Fibroblast of upper back skin (primary cell): ENCODE results near the gene MED12L.

Experiments used
- DNase-seq: peaks from one replicate; pipeline ENCODE4 v3.0.0-alpha.2; 2013

MED12L gene

DNA sequence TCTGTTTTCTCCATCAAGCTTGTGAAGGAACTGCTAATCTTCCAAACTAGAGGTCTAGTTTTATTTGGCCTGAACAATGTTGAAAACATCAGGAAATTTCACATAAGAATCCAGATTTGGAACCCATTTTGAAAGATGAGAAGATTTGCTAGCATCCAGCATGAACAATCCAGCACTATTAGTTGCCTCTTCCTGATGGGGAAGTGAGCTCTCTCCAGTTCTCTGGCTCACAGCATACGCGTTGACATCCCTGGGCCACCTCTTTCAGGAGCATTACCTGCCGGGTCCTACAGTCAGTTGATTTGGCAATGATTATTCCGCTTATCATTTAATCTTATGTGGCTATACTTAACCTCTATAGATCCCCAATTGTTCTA lies 220.3 kb downstream of the MED12L start:
- DNase-seq, result no peak

DNA sequence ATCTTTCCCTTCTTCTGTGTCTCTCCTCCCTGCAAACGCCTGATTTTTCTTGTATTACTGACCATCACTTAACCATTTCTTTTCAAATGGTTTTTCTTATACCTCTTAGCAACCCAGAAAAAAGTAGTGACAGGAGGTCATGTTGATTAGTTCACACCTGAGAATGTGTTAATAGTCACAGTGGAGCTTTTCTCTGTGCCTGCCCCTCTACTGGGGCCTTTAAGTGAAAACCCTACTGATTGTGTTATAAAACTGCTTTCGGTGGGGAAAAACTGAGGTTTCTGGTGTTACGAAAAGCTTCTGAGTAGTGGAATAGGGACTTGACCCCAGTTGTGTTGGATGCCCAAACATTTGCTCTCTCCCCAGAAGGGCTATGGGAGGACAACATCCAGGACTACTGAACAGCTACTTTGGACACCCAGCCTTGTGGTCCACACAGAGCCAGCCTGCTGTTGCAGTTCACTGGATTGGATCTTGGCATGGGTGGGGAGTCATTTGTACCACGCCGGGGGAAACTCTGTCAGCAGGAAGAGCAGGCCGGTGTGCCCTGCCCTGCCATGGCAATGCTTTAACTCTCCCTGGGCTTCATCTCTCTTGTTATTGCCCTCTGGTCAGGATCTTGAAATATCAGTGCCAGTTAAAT lies 220.8 kb downstream of the MED12L start:
- DNase-seq, result no peak

DNA sequence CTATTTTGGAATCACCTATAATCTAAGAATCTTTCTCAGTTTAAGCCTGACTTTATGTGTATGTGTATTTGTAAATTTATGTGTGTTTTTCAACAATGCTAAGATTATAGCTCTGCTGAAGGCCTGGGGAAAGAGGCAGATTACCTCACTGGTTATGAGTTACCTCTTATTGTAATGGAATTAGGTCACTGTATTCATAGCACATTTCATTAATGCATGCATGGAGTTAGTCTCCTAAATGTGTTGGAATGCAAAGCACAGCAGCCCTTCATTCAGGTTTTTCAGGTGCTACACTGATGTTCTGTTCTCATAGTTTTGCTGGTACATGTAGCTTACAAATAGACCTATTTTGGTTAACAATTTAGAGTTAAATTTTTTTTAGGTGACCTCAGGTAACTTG lies 221.7 kb downstream of the MED12L start:
- no peak for DNase-seq

DNA sequence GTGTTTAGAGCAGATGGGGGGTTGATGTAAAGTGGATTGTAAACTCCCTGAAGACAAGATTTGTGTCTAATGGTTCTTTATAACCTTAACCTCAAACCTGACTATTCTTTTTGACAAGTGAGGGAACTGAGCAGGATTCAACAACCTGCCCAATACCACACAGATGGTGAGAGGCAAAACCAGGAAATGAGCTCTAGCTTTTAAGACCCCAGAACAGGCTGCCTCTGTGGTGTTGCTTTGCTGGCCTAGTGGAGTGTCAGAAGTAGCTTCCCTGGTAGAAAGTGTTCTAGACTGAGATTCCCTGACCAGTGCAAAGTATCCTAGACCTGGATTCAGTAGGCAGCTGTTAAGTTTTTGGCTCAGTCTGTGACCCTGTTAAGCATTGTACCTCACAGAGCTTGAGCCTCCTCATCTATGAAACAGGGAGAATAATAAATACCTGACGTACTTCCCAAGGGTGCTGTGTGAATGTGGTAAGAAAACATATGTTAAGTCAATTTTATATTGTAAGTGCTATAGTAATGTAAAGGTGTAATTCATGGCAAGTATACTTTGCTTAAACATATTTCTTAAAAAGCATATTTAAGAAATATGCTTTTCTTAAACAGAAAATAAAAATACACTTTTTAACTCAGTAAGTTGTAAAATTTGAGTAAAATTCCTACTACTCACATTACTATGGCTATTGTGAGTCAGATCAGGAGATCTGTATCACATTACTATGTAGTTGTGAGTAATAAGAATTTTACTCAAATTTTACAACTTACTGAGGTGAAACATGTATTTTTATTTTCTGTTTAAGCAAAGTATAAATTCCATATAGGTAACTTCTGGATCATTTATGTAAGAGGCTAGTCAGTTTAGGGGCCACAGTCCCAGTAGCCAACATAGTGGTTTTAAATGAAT lies 222.4 kb downstream of the MED12L start:
- DNase-seq, result peak; percentile 23

DNA sequence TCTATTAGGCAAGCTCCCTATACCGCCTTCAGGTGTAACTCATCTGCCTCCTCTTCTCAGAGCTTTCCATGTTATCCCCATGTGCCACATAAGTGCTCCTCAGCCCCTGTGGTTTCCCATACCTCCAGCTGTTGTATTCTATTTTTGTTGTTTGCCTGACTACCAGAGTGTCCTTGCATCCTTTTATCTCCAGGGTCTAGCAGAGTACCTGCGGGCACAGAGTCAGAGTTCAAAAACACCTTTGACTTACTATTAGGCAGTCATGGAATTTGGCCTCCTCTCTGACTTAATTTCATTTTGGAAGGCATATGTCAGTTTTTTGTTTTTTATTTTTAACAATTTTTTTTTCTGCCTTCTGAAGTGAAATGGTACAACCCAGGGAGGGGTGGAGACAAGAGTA lies 224.1 kb downstream of the MED12L start:
- DNase-seq, result no peak

DNA sequence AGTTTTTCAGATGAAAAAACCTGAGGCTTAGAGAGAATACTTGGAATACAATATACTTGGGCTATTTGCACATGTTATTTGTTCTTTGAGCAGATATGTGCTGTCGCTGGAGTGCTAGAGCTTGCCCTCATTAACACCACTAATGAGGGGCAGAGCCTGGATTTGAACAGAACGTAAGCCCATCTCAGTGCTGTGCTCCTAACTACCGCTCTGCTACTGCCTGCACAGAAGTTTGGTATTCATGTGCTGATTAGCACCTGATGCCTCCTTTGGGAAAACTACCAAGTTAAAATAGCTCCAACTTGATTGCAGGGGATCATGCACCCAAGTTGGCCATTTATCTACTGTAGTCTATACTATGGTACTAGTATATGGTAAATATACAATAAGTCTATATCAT lies 227.5 kb downstream of the MED12L start:
- DNase-seq, result no peak

DNA sequence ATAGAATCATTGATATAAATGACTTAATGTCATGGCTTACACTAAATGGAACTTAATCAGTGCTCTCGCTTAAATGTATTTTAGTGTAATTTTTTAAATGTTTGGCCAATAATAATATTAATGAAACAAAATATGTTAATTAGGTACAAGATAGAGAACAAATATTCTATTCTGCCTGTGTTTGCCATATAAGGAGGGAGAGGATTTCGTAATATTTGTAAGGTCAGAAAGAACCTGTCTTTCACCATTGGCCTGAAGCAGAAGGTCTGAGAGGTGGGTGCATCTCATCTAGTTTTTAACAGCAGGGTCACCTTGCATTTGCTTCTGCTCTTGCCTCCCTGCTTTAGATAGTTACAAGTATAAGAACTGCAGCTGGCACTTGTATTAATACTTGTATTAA lies 228.7 kb downstream of the MED12L start:
- no peak for DNase-seq

DNA sequence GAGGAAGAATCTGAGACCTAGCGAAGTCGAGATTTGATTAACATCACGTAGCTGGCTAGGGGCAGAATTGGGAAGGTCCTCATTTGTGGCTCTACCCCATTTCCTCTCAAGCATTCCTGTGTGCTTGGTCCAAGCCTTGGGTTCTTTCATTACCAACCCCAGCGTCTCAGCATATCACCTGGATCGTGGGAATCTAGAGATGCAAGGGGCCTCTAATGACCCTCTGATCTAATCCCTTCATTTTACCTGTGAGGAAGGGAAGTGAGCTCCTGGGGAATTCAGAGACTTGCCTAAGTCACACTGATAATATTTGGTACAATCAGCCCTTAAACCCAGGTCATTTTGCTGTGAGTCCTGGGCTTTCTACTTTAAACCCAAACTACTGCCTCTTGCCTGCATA lies 229.1 kb downstream of the MED12L start:
- no peak for DNase-seq

DNA sequence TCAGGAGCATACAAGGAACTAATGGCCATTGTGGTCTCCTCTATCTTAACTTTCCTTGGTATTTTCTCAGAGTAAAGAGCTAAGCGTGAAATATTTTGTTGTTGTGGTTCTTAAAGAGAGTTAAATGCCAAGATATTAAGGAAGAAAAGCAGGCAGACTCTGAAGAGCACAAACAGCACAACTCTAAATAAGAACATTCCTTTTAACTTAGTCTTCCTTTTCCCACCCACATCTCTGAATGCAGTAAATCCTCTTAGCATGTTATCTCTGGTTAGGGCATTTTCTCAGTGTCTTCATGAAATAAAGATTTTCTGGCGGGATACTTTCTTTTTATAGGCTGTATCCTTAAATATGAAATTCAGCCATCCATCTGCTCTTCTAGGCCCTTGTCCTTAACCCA lies 229.7 kb downstream of the MED12L start:
- DNase-seq, result peak; percentile 41

DNA sequence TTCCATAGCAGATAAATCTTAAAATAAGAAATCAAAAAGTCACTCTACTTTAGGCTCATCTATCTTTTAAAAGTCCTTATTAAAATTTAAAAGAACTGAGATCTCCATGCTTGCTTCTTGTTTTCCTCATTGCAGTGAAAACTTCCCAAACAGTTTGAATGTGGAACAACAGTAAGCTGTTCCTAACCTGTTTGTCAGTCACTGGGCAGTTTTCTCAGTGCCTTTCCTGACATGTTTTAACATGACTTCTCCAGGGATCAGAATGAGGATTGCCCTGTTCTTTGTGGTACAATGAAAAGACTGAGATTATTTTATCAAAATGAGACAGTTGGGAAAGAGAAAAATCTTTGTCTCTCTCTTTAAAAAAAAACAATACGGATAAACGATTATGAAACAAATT lies 230.4 kb downstream of the MED12L start:
- no peak for DNase-seq

DNA sequence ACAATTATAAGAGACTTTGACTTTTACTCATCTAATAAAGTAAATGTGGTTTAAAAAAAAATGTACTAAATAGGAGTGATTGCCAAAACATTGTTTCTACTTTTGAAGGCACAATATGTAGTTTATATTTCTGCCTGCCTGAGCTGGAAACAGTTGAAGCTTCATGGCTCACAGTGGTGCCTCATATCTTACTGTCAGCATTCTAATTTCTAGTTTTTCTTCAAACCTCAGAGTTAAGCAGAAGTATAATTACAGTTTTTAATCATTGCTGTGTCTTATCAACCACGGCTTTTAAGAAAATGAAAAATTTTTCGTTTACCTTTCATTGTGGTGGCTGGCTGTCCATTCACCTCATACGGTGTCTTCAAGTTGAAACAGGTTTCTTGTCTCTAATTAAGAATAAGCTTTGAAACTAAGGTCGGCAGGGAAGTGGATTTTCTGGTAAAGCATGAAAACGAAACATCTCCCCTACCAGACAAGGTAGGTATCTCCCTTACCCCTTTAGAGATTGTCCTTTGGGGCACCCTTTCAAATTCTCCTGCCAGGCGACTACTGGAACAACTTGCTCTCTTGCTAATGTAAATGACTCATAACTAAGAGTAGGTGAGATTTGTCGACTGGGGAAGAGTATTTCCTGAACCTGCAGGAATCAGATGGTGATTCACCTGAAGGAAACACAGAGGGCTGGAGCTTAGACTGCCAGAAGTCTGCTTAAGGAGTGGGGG lies 231.0 kb downstream of the MED12L start, which contains the start of gene GPR87:
Gene GPR87, minus strand, starts transcription at position 554 of the 725 bp plus-strand sequence. CDS start 16,720 bp downstream, outside the sequence.
- DNase-seq, result peak; percentile 40

DNA sequence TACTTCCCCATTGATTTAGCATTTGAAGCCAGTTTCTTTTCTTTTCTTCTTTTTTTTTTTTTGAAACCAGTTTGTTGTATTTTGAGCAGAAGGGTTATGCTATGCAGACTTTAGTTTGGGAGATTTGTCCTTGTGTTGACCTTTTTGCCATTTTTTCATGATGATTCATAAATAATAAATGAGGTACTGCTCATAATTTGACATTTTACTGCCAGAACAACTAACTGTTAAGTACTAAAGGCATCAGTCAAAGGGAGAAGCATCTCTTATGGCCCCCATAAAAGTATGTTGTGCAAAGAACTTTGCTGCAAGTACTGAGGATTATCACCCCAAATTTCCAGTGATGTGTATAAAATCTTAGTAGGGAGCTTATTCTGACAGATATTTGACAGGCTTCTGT lies 232.8 kb downstream of the MED12L start:
- DNase-seq, result peak; percentile 71

DNA sequence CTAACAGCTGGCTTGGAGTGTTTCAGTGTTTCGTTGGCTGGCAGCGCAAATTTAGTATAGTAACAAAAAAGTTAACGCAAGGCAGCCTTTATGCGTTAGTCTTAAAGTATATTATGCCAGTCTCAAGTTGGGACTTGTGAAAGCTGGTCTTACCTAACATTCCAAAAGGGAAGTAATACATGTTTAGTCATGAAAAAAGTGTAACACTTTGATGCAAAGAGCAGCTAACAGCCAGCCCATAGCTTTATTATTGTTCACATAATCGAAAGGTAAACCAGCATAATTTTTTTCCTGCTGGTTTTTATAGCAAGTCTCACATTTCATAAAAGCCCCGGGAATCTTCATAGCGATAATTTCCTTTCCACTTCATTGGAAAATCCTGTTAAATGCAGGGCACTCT lies 233.5 kb downstream of the MED12L start:
- DNase-seq, result no peak

DNA sequence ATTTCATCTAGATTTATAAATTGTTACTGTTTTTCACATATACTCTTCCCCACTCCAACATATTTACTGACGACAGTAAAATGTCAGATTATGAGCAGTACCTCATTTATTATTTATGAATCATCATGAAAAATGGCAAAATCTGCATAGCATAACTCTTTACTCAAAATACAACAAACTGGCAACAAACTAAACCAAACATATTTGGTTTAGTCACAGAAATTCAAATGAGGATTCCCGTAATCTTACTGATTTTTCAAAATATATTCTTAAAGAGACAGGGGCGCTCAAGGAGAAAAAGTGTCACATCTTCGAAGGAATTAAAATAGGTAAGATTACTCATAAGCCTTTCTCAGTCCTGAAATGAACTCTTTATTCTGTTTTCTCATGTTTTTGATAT lies 234.2 kb downstream of the MED12L start:
- DNase-seq, result peak; percentile 53

DNA sequence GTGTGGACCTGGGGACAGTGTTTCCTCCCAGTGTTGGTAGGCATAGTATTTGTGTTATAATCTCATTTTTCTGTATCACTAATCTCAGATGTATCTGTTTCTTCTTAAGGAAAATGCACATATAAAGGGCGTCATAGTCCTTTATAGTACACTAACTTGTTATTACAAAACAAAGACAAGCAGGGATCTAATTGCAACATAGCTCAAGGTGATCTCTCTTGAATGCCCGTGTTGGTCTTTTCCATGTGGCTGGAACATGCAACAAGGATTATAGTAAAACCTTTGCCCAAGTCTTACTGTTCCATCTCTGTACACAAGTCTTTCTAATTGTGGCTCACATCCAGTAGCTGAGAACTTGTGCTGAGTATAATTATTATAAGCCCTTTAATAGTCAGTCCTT lies 234.7 kb downstream of the MED12L start:
- DNase-seq, result no peak

DNA sequence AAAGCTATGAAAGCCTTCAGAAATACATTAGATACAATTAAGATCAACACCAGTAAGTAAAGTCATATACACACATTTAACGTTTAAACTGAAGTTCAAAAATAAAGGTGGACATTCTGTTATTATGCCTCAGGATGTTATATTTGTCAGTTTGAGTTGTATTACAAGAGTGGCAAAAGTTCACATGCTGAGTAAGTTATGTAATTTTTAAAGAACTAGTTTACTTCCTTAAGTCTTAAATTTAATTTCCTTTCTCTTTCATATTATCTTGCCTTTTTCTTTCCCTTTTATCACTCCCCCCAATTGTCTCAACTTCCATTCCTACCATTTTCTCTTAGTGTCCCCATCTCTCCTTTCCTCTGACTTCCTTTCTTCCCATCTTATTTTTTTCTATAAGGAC lies 236.1 kb downstream of the MED12L start:
- no peak for DNase-seq

DNA sequence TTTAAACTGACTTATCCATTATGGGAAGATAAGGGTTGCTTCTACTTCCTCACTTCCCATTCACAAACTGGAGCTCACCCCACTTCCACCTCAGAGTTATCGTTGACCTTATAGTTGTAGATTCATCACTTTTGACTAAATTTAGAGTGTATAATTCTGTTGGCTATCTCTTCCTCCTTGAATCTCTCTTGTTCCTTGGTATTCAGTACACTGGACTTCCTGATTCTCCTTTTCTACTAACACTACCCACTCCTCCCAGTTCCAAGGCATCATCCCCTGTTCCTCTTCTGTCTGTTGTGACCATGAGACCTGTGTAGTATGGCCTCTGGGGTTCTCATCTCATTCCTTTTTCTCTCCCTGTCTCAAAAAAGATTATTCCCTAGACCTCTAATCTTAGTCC lies 237.0 kb downstream of the MED12L start:
- no peak for DNase-seq

DNA sequence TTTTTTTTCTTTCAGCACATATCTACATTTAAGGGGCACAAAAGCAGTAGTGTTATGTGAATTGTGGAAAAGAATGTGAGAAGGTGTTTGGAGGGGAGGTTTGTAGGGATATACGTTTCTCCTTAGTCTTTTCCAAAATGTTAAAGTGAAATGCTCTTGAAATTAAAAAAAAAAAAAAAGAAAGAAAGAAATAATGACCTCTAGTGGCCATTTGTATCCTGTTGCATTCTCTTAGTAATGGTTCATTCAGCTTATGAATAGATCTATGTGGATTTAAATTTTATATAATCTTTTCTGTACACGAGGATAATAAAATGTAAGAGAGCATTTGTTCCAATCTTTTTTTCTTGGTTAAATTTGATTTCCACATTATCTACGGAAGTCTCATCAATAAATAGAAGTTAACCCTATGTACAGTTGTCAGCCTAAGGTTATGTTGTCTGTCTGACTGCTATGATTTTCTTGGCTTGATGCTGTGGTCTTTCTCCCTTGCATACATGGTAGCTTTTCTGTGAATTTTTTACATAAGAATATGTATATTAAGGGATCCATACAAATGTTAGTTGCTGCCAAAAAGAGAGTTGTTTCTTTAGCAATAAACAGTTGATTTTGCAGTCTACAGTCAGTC lies 242.2 kb downstream of the MED12L start:
- peak; percentile 34 for DNase-seq

DNA sequence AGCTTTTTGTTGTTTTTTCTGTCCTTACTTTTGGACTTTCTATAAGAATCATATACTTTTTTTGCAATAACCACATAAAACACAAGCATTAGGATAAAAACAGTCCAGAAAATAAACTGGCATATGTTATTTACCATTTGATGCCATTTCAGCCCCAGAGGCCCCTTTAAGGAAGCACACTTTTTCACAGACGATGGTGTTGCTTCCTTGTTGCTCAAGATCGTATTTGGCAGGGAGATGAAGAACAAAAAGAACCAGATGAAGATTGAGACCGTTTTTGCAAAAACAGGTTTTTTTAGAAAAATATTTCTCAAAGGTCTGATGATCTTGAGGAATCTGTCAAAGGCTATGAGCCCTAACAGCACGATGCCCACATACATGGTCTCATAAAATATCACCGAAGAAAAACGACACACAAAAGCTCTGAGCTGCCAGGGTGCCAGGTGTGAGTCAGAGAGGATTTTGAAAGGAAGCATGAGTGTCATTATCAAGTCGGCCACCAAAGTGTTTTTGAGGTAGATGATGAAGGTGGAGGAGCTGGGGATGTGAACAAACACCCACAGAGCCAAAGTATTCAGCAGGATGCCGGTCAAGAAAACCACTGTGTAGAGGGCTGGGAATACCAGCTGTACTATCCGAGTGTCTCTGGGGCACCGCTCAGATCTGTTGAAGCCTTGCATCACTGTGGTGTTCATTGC lies 243.0 kb downstream of the MED12L start:
- peak; percentile 12 for DNase-seq

DNA sequence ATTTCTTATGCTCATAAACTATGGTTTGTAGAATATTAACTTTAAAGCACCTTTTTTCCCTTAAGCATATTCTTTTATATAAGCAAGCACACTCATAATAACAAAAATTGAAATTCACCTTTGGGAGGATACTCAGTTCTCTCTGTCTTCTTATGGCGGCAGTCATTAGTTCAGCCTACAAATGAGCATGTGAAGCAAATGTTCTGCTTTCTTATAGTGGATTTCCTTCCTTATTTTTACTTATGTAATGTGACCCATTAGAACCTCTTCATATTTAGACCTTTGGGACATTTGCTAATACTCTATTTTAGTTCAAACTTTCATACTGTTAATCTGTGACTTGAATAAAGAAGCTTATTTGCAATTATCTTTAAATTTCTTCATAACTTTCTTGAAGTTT lies 243.9 kb downstream of the MED12L start, which contains the start of gene P2RY13:
Gene P2RY13, minus strand, starts transcription at position 187 of the 400 bp plus-strand sequence. Its CDS starts 21 bp downstream, at position 166.
- no peak for DNase-seq

DNA sequence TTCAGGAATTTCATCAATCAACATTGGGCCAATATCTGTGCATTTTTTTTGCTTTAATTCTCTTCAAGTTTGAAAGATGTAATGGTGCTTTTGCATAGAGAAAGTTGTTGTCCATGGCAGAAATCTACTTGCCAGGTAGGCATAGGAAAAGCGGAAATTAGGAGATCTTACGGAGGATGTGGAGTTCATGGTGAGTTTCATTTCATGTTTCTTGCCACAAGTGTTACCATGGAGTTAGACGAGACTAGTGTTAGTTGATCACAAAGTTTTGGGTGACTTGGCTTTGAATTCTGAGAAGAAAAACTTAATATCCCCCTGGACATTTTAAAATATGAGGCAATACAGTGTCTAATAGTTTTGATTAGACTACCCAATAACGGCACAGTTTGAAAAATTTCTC lies 244.9 kb downstream of the MED12L start:
- DNase-seq, result no peak

DNA sequence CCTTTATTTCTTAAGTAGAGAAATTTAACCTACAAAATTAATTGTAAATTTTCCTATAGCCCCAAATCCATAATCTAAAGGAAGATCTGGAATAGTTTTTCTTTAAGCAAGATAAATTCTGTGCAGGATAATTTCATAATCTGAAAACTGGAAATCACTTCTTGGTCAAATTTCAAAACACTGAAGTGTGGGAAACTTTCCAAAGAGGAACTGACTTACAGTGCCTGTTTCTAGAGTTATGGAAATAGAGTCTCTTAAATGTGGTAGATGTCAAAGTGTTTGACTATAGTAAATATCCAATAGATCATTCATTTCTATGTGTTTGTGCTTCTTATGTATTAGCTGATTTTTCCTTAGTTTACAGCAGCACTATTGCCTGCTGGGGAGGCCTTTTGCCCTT lies 245.4 kb downstream of the MED12L start:
- peak; percentile 17 for DNase-seq
